Testis (tissue), 3 donors: Measurements from ENCODE around the gene ZFYVE28. TPM values are rescaled to one million over a fixed set of nuclear protein-coding genes. Genes with fewer than 3 reads are reported as not detected.

ENCODE experiments used
- DNase-seq: peaks from one replicate; pipeline ENCODE4 v3.0.0-alpha.2; 2019
- H3K27ac ChIP-seq, 2 donors: fragments of 200-600 bp; sonication (generic); one replicate each; pipeline ENCODE4 v1.5.1; 2019
- H3K27me3 ChIP-seq: fragments of 200-600 bp; sonication (generic); one replicate; pipeline ENCODE4 v1.5.1; 2019
- H3K36me3 ChIP-seq: fragments of 200-600 bp; sonication (generic); one replicate; pipeline ENCODE4 v1.5.1; 2017; ENCODE audit warnings: low read depth; ENCODE audit errors: missing control alignments
- H3K4me1 ChIP-seq: fragments of 200-600 bp; sonication (generic); one replicate; pipeline ENCODE4 v1.5.1; 2019
- H3K4me3 ChIP-seq, 2 donors: fragments of 200-600 bp; sonication (generic); one replicate each; pipeline ENCODE4 v1.5.1; 2017 to 2019
- H3K9me3 ChIP-seq: fragments of 200-600 bp; sonication (generic); one replicate; pipeline ENCODE4 v1.5.1; 2017
- CTCF ChIP-seq, 3 experiments: fragments of 450-650 bp in 2 of 3; fragments of 200-600 bp in 1 of 3; sonication (generic) in 1 of 3; IDR thresholded peaks; one replicate each; pipeline ENCODE4 v1.5.1; 2016 to 2019; ENCODE audit warnings: antibody characterized with exemption in 3 of 3, mild to moderate bottlenecking in 2 of 3, moderate library complexity in 1 of 3
- POLR2A ChIP-seq: fragments of 450-650 bp; IDR thresholded peaks from one replicate; pipeline ENCODE4 v1.6.1; 2017; ENCODE audit warnings: antibody characterized with exemption, mild to moderate bottlenecking, moderate library complexity
- WGBS, 2 donors: methylation state at CpG; one replicate each; pipeline ENCODE4 v1.1.5; 2018; 5-methylcytosine and 5-hydroxymethylcytosine counted together
- intact Hi-C: fragments of 100-400 bp; cut with DNase I; formaldehyde crosslinking; loops from one replicate; pipeline ENCODE4 v1.15.1; 2023; ENCODE audit warnings: low total_unique reads
- polyA plus RNA-seq: library from polyadenylated mRNA; stranded (reverse); fragments of 350-450 nt; fragmentation: Illumina TruSeq; extraction: RNeasy Lipid Tissue Mini Kit (QIAGEN cat#74804); gene quantifications from one replicate; pipeline ENCODE4 v1.2.3, GENCODE V29; 2014; ENCODE audit warnings: low read depth, low replicate concordance; ENCODE audit not compliant: insufficient read depth
- total RNA-seq, 2 donors: library from RNA; depleted of rRNA; stranded (reverse); fragments of >200 nt; gene quantifications; one replicate each; pipeline ENCODE4 v1.2.3, GENCODE V29; 2016

The ZFYVE28 gene
- total and polyA plus RNA-seq, 3 donors from 2014 or later = 14.7 to 55.3 (median 40.5) TPM

GRCh38 chr4:2336659-2337058 lies 81.8 kb downstream of the ZFYVE28 start:
- no peaks in the 10 kb centered on the region for H3K36me3 ChIP-seq
- H3K27me3 ChIP-seq = no peaks in the 10 kb centered on the region
- H3K4me3 ChIP-seq = no peak overlapping the region
- TF ChIP-seq POLR2A (no peak), CTCF (IDR thresholded peaks at IDR 0.05) (no peak)
- H3K27ac ChIP-seq = no peak overlapping the region
- intact Hi-C loops = no loop called here
- no peaks in the 10 kb centered on the region for H3K9me3 ChIP-seq
- no peak for DNase-seq
- no peaks in the 10 kb centered on the region for H3K4me1 ChIP-seq

GRCh38 chr4:2335729-2336101 lies 82.7 kb downstream of the ZFYVE28 start:
- TF ChIP-seq POLR2A = no peak
- no peaks in the 10 kb centered on the region for H3K36me3 ChIP-seq

GRCh38 chr4:2334826-2335728 lies 83.4 kb downstream of the ZFYVE28 start:
- intact Hi-C loops = no loop called here
- no peaks in the 10 kb centered on the region for H3K36me3 ChIP-seq
- no peak overlapping the region for H3K4me3 ChIP-seq
- 89 to 94% methylated on average over 8 to 22 of the region's 27 CpGs for WGBS, 2 donors
- H3K27ac ChIP-seq = no peak overlapping the region
- no peak for DNase-seq
- TF ChIP-seq POLR2A (no peak), CTCF (IDR thresholded peaks at IDR 0.05) (no peak)
- no peaks in the 10 kb centered on the region for H3K9me3 ChIP-seq
- no peaks in the 10 kb centered on the region for H3K27me3 ChIP-seq
- no peaks in the 10 kb centered on the region for H3K4me1 ChIP-seq

More at GRCh38 chr4:2335729-2336101, 82.7 kb downstream of the ZFYVE28 start:
- Histone ChIP-seq H3K4me3 (no peak overlapping the region), H3K9me3 (no peaks in the 10 kb centered on the region), H3K27ac (no peak overlapping the region), H3K4me1 (no peaks in the 10 kb centered on the region), H3K27me3 (no peaks in the 10 kb centered on the region)
- DNase-seq = no peak
- intact Hi-C loops = no loop called here
- 80 to 86% methylated on average over 4 to 9 of the region's 9 CpGs for WGBS, 2 donors

- H3K27me3 ChIP-seq = no peaks in the 10 kb centered on the region
- no peaks in the 10 kb centered on the region for H3K4me1 ChIP-seq
- no peak for TF ChIP-seq CTCF (IDR thresholded peaks at IDR 0.05)
- TF ChIP-seq POLR2A = no peak
- no peak overlapping the region for H3K27ac ChIP-seq
- no peak overlapping the region for H3K4me3 ChIP-seq
- H3K36me3 ChIP-seq = no peaks in the 10 kb centered on the region
- no peaks in the 10 kb centered on the region for H3K9me3 ChIP-seq
- DNase-seq = no peak
- intact Hi-C loops = no loop called here
- WGBS, 2 donors = 86 to 93% methylated on average over 16 to 28 of the region's 28 CpGs
These were observed 84.4 kb downstream of the ZFYVE28 start for GRCh38 chr4:2333916-2334644.

- TF ChIP-seq CTCF (IDR thresholded peaks at IDR 0.05) (no peak), POLR2A (no peak)
- no peaks in the 10 kb centered on the region for H3K27me3 ChIP-seq
- no peaks in the 10 kb centered on the region for H3K36me3 ChIP-seq
- H3K4me3 ChIP-seq = no peak overlapping the region
- intact Hi-C loops = no loop called here
- no peak for DNase-seq
- no peaks in the 10 kb centered on the region for H3K9me3 ChIP-seq
- H3K4me1 ChIP-seq = no peaks in the 10 kb centered on the region
- 75 to 80% methylated on average over 17 to 18 of the region's 18 CpGs for WGBS, 2 donors
- no peak overlapping the region for H3K27ac ChIP-seq
These were observed 85.0 kb downstream of the ZFYVE28 start for GRCh38 chr4:2333356-2333841.
